Loucy (cell line): ENCODE results near the gene ZSCAN2.

ENCODE experiments used
- CTCF ChIP-seq: fragments of 200-600 bp; sonication (generic); conservative IDR thresholded peaks from 2 replicates; pipeline ENCODE4 v1.5.1; 2014; ENCODE audit warnings: mild to moderate bottlenecking, antibody characterized with exemption, low read length
- EZH2phosphoT487 ChIP-seq: fragments of 200-600 bp; IDR thresholded peaks from 2 replicates; pipeline ENCODE4 v1.6.1; 2018; ENCODE audit warnings: antibody characterized with exemption, mild to moderate bottlenecking, moderate library complexity, borderline replicate concordance

- TF ChIP-seq CTCF: no peak
- TF ChIP-seq EZH2phosphoT487: no peak
Measured at GRCh38 chr15:84595660-84596059, 5.1 kb upstream of the ZSCAN2 start.
